A549 (cell line): Measurements from ENCODE around the gene FSHR. TPM values are rescaled to one million over a fixed set of nuclear protein-coding genes. Genes with fewer than 3 reads are reported as not detected.
A peak's percentile ranks its signal among the peaks of the same experiment; 100 is the strongest.

Source experiments
- ATAC-seq, 2 experiments: fragments of 200-7000 bp in 1 of 2; fragments of >200 bp in 1 of 2; cut with Nextera tagmentation in 1 of 2; cut with Tn5 transposase in 1 of 2; 3 replicates each; pipeline versions ENCODE4 v1.8.0 to v1.9.1; 2018 to 2020; ENCODE audit warnings: mild to moderate bottlenecking in 1 of 2, moderate library complexity in 1 of 2
- CTCF ChIA-PET: fragments of 300-600 bp; sonication (Branson Sonifier 250); formaldehyde crosslinking; extraction: SDS; loops from one replicate; lab custom pipeline; 2021; ENCODE audit warnings: antibody characterized with exemption, inconsistent platforms; lab: Yijun Ruan, JAX
- POLR2A ChIA-PET: fragments of 350-600 bp; formaldehyde crosslinking; extraction: SDS; loops from one replicate; lab custom pipeline; 2021; ENCODE audit warnings: antibody characterized with exemption, inconsistent platforms; lab: Yijun Ruan, JAX
- DNase-seq, 2 experiments: peaks; one replicate each; pipeline versions ENCODE4 v3.0.0 to v3.0.0-alpha.2; 2011 to 2016; ENCODE audit warnings: low read depth in 1 of 2, low spot score in 1 of 2
- FAIRE-seq: peaks from 2 replicates; lab custom pipeline; 2011; peaks lifted over from hg19 to GRCh38; lab: Jason Lieb, UNC
- H3K27ac ChIP-seq, 2 experiments: fragments of >200 bp; sonication (Bioruptor Twin); formaldehyde crosslinking; 3 replicates each; pipeline ENCODE4 v1.5.1; 2016 to 2017
- H3K4me1 ChIP-seq: fragments of >200 bp; sonication (Bioruptor Twin); formaldehyde crosslinking; 3 replicates; pipeline ENCODE4 v1.6.1; 2016
- H3K4me2 ChIP-seq: fragments of >200 bp; sonication (Bioruptor Twin); formaldehyde crosslinking; 3 replicates; pipeline ENCODE4 v1.6.1; 2016
- H3K4me3 ChIP-seq: fragments of >200 bp; sonication (Bioruptor Twin); formaldehyde crosslinking; 3 replicates; pipeline ENCODE4 v1.5.1; 2016
- H3K9me3 ChIP-seq: fragments of >200 bp; sonication (Bioruptor Twin); formaldehyde crosslinking; 3 replicates; pipeline ENCODE4 v1.6.1; 2016
- BCL3 ChIP-seq: fragments of >200 bp; sonication (Bioruptor Twin); formaldehyde crosslinking; IDR thresholded peaks from 3 replicates; pipeline ENCODE4 v1.6.1; 2016
- BHLHE40 ChIP-seq: IDR thresholded peaks from 2 replicates; pipeline ENCODE4 v1.6.1; 2012; ENCODE audit warnings: low read depth, low read length, inconsistent platforms
- CBX2 ChIP-seq: fragments of 200-600 bp; sonication (generic); IDR thresholded peaks from 2 replicates; pipeline ENCODE4 v1.6.1; 2016; ENCODE audit warnings: low read depth, mild to moderate bottlenecking, borderline replicate concordance
- EHMT2 ChIP-seq: fragments of 200-600 bp; sonication (generic); IDR thresholded peaks from 2 replicates; pipeline ENCODE4 v1.6.1; 2016; ENCODE audit warnings: antibody characterized with exemption, low read depth, mild to moderate bottlenecking, moderate library complexity
- ELK1 ChIP-seq: fragments of 150-350 bp; IDR thresholded peaks from 2 replicates; pipeline ENCODE4 v1.6.1; 2014; ENCODE audit warnings: low read depth, mild to moderate bottlenecking, low read length
- EP300 ChIP-seq, 2 experiments: fragments of >200 bp; sonication (Bioruptor Twin); formaldehyde crosslinking; IDR thresholded peaks; 2 replicates in 1 of 2; 3 replicates in 1 of 2; pipeline ENCODE4 v1.6.1; 2016 to 2017
- ESRRA ChIP-seq: fragments of 150-350 bp; IDR thresholded peaks from 2 replicates; pipeline ENCODE4 v1.6.1; 2014; ENCODE audit warnings: mild to moderate bottlenecking, low read length, borderline replicate concordance
- FOXS1 ChIP-seq: fragments of 250-450 bp; sonication (Bioruptor Pico); IDR thresholded peaks from 2 replicates; pipeline ENCODE4 v1.5.0; 2020; ENCODE audit warnings: mild to moderate bottlenecking, moderate library complexity
- HDAC2 ChIP-seq: fragments of 200-600 bp; sonication (generic); IDR thresholded peaks from 2 replicates; pipeline ENCODE4 v1.6.1; 2016
- HEYL ChIP-seq: fragments of 250-450 bp; sonication (Bioruptor Pico); IDR thresholded peaks from 2 replicates; pipeline ENCODE4 v1.8.0; 2021; ENCODE audit warnings: mild to moderate bottlenecking, moderate library complexity
- HOXB13 ChIP-seq: fragments of 250-450 bp; sonication (Bioruptor Pico); IDR thresholded peaks from 2 replicates; pipeline ENCODE4 v1.5.0; 2020; ENCODE audit warnings: low read depth, mild to moderate bottlenecking, moderate library complexity
- HOXB5 ChIP-seq: fragments of 250-450 bp; sonication (Bioruptor Pico); IDR thresholded peaks from 2 replicates; pipeline ENCODE4 v1.5.0; 2020; ENCODE audit warnings: mild to moderate bottlenecking, moderate library complexity
- JUNB ChIP-seq: fragments of >200 bp; sonication (Bioruptor Twin); formaldehyde crosslinking; IDR thresholded peaks from 2 replicates; pipeline ENCODE4 v1.6.1; 2016
- MAFK ChIP-seq: fragments of 450-650 bp; IDR thresholded peaks from 2 replicates; pipeline ENCODE4 v1.6.1; 2014; ENCODE audit not compliant: partially characterized antibody
- POLR2A ChIP-seq: IDR thresholded peaks from 2 replicates; pipeline ENCODE4 v1.6.1; 2012; ENCODE audit warnings: mild to moderate bottlenecking, low read length
- RARB ChIP-seq: fragments of 250-450 bp; sonication (Bioruptor Pico); IDR thresholded peaks from 2 replicates; pipeline ENCODE4 v1.8.0; 2021; ENCODE audit warnings: mild to moderate bottlenecking, moderate library complexity
- RCOR1 ChIP-seq: fragments of 150-350 bp; IDR thresholded peaks from 2 replicates; pipeline ENCODE4 v1.6.1; 2014; ENCODE audit warnings: antibody characterized with exemption, low read length, low read depth
- SMC3 ChIP-seq: fragments of >200 bp; sonication (Bioruptor Twin); formaldehyde crosslinking; IDR thresholded peaks from 3 replicates; pipeline ENCODE4 v1.6.1; 2018; ENCODE audit warnings: inconsistent platforms
- USF2 ChIP-seq: fragments of 450-650 bp; IDR thresholded peaks from 2 replicates; pipeline ENCODE4 v1.6.1; 2014; ENCODE audit warnings: antibody characterized with exemption
- ZSCAN20 ChIP-seq: fragments of 250-450 bp; sonication (Bioruptor Pico); IDR thresholded peaks from 2 replicates; pipeline ENCODE4 v1.8.0; 2022; ENCODE audit warnings: mild to moderate bottlenecking, moderate library complexity
- WGBS: methylation state at CpG from one replicate; pipeline ENCODE4 v1.1.6; 2017; ENCODE audit errors: missing lambda C conversion rate; 5-methylcytosine and 5-hydroxymethylcytosine counted together
- polyA plus RNA-seq, 4 experiments: library from polyadenylated mRNA; depleted of rRNA in 3 of 4; stranded (reverse); fragments of >200 nt; fragmentation: RNase III in 1 of 4; extraction: RNeasy Plus Mini Kit Qiagen cat#74134 plus additional on column Dnase treatment in 1 of 4; gene quantifications; 2 replicates in 3 of 4; 3 replicates in 1 of 4; pipeline ENCODE4 v1.2.3, GENCODE V29; 2011 to 2017
- TF ChIP-seq, protein P1 (sequence below): fragments of 250-450 bp; sonication (Bioruptor Pico); IDR thresholded peaks from 2 replicates; pipeline ENCODE4 v1.5.0; 2021; ENCODE audit warnings: mild to moderate bottlenecking, moderate library complexity, borderline replicate concordance

FSHR gene
- polyA plus RNA-seq, 2 of the 4 experiments (the other 2 are of a cell fraction): not detected

GRCh38 chr2:48971801-48972200 lies 182.5 kb downstream of the FSHR start:
- 7% methylated on average over 2 of the region's 2 CpGs for WGBS
- Histone ChIP-seq H3K27ac (no peak overlapping the region), H3K4me1 (no peaks in the 10 kb centered on the region), H3K4me2 (no peak overlapping the region), H3K4me3 (no peak overlapping the region), H3K9me3 (no peaks in the 10 kb centered on the region)
- no peak for FAIRE-seq
- DNase-seq: no peak
- ChIA-PET POLR2A (no interaction called here), CTCF (no interaction called here)
- TF ChIP-seq HOXB5 (CRISPR knock-in tag) (no peak), MAFK (peak; percentile 33), HOXB13 (CRISPR knock-in tag) (no peak)
- ATAC-seq: no peak

- POLR2A ChIA-PET: no interaction called here
- Histone ChIP-seq H3K4me3 (no peak overlapping the region), H3K27ac (no peak overlapping the region), H3K9me3 (no peaks in the 10 kb centered on the region), H3K4me1 (no peaks in the 10 kb centered on the region), H3K4me2 (no peak overlapping the region)
- DNase-seq (no peak), FAIRE-seq (no peak), ATAC-seq (no peak)
- 6% methylated on average over 4 of the region's 4 CpGs for WGBS
- CTCF ChIA-PET: no interaction called here
- no peak for TF ChIP-seq MAFK
- no peak for TF ChIP-seq HOXB5 (CRISPR knock-in tag)
- no peak for TF ChIP-seq JUNB
- no peak for TF ChIP-seq EP300 (IDR thresholded peaks at IDR 0.05)
- TF ChIP-seq HEYL: no peak
- TF ChIP-seq USF2: no peak
- TF ChIP-seq RCOR1: no peak
- no peak for TF ChIP-seq EHMT2
- no peak for TF ChIP-seq SMC3
- no peak for TF ChIP-seq CBX2
- TF ChIP-seq ZSCAN20: no peak
- TF ChIP-seq ESRRA: no peak
- TF ChIP-seq POLR2A: no peak
- TF ChIP-seq BCL3: no peak
- TF ChIP-seq, protein P1, sequence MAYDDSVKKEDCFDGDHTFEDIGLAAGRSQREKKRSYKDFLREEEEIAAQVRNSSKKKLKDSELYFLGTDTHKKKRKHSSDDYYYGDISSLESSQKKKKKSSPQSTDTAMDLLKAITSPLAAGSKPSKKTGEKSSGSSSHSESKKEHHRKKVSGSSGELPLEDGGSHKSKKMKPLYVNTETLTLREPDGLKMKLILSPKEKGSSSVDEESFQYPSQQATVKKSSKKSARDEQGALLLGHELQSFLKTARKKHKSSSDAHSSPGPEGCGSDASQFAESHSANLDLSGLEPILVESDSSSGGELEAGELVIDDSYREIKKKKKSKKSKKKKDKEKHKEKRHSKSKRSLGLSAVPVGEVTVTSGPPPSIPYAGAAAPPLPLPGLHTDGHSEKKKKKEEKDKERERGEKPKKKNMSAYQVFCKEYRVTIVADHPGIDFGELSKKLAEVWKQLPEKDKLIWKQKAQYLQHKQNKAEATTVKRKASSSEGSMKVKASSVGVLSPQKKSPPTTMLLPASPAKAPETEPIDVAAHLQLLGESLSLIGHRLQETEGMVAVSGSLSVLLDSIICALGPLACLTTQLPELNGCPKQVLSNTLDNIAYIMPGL: no peak
- TF ChIP-seq BHLHE40: no peak
- TF ChIP-seq HDAC2: no peak
- no peak for TF ChIP-seq RARB
- no peak for TF ChIP-seq FOXS1
- TF ChIP-seq ELK1: no peak
Observed at GRCh38 chr2:48968011-48968410, 186.3 kb downstream of the FSHR start.

DNA sequence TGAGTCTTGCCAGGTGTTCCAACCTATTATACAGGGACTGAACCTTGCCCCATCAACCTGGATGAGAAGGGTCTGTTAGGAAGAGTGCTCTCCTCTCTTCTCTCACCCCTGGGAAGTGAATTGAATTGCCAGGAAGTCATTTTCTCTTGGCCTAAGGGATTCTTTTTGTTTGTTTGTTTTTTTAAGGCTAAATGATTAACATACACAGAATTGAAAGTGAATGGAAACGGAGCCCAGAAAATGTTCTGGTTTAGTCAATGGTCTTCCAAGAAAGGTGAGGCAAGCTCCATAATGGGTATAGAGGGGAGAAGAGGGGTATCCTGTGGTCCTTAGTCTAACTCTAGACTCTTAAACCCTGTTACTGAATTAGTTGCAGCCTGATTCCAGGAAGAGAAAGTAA lies 189.1 kb downstream of the FSHR start:
- H3K4me3 ChIP-seq: no peak overlapping the region
- no peaks in the 10 kb centered on the region for H3K9me3 ChIP-seq
- DNase-seq (no peak), ATAC-seq (no peak), FAIRE-seq (no peak)
- CTCF ChIA-PET: no interaction called here
- WGBS: 0% methylated on average over 1 of the region's 1 CpG
- POLR2A ChIA-PET: no interaction called here
- H3K4me2 ChIP-seq: no peak overlapping the region
- H3K4me1 ChIP-seq: no peaks in the 10 kb centered on the region
- no peak for TF ChIP-seq EHMT2
- H3K27ac ChIP-seq: no peak overlapping the region
